K562 (cell line): ENCODE results near the gene GLI3. TPM values are rescaled to one million over a fixed set of nuclear protein-coding genes. Genes with fewer than 3 reads are reported as not detected.

Source experiments
- ATAC-seq: fragments of 200-7000 bp; cut with Tn5 transposase; 3 replicates; pipeline ENCODE4 v1.9.1; 2020; ENCODE audit warnings: moderate library complexity
- BruUV-seq: library from RNA; stranded (reverse); fragments of 400-500 nt; replicated peaks from 2 replicates; lab custom pipeline; 2021; lab: Mats Ljungman, UMichigan
- CTCF ChIA-PET: fragments of 300-600 bp; formaldehyde crosslinking; extraction: SDS; loops from one replicate; lab custom pipeline; 2021; ENCODE audit warnings: low intra/inter-chr PET ratio; lab: Yijun Ruan, JAX
- POLR2A ChIA-PET: fragments of 300-600, 350-650 bp; sonication (Branson Sonifier 250); formaldehyde crosslinking; extraction: SDS; loops from one replicate; lab custom pipeline; 2021; ENCODE audit warnings: antibody characterized with exemption, inconsistent platforms; lab: Yijun Ruan, JAX
- DNase-seq, 4 experiments: peaks; one replicate each; pipeline versions ENCODE4 v3.0.0 to v3.0.0-alpha.2; 2011 to 2018; ENCODE audit warnings: low spot score in 3 of 4, mixed read lengths in 3 of 4; ENCODE audit errors: extremely low read depth in 1 of 4
- FAIRE-seq: peaks from 2 replicates; lab custom pipeline; 2011; peaks lifted over from hg19 to GRCh38; lab: Jason Lieb, UNC
- H2AFZ ChIP-seq: 2 replicates; pipeline ENCODE4 v1.6.0; 2011; ENCODE audit warnings: low read depth, low read length, control low read depth, inconsistent platforms
- H3K27ac ChIP-seq: fragments of 200-600 bp; 3 replicates; pipeline ENCODE4 v1.8.0; 2011; ENCODE audit warnings: low read depth, mild to moderate bottlenecking, control low read depth, inconsistent platforms, low read length, moderate library complexity, mixed read lengths; ENCODE audit errors: extremely low read depth
- H3K27me3 ChIP-seq, 2 experiments: fragments of 300-600 bp in 1 of 2; 2 replicates in 1 of 2; 3 replicates in 1 of 2; pipeline versions ENCODE4 v1.6.0 to v1.8.0; 2011; ENCODE audit warnings: inconsistent platforms in 2 of 2, low read length in 2 of 2, mild to moderate bottlenecking in 1 of 2, mixed read lengths in 1 of 2, moderate library complexity in 1 of 2; ENCODE audit not compliant: control insufficient read depth in 2 of 2, insufficient read depth in 2 of 2
- H3K36me3 ChIP-seq: fragments of 300-600 bp; 3 replicates; pipeline ENCODE4 v1.8.0; 2011; ENCODE audit warnings: mild to moderate bottlenecking, low read length, inconsistent platforms; ENCODE audit not compliant: control insufficient read depth, insufficient read depth
- H3K4me1 ChIP-seq, 2 experiments: fragments of 200-600 bp in 1 of 2; replicated peaks in 1 of 2; 2 replicates in 1 of 2; 3 replicates in 1 of 2; pipeline versions ENCODE4 v1.5.1 to v1.8.0; 2011; ENCODE audit warnings: inconsistent platforms in 2 of 2, low read length in 2 of 2, mild to moderate bottlenecking in 1 of 2, mixed read lengths in 1 of 2, moderate library complexity in 1 of 2; ENCODE audit not compliant: control insufficient read depth in 2 of 2, insufficient read depth in 2 of 2
- H3K4me2 ChIP-seq: 2 replicates; pipeline ENCODE4 v1.6.1; 2011; ENCODE audit warnings: low read length, control low read depth, inconsistent platforms, mixed read lengths; ENCODE audit not compliant: insufficient read depth
- H3K4me3 ChIP-seq: fragments of 200-600 bp; sonication (generic), shearing (Covaris generic); 2 replicates; pipeline ENCODE4 v1.5.1; 2016; ENCODE audit warnings: control low read depth, inconsistent platforms
- H3K79me2 ChIP-seq: fragments of 200-600 bp; 3 replicates; pipeline ENCODE4 v1.8.0; 2011; ENCODE audit warnings: low read length, inconsistent platforms; ENCODE audit not compliant: control insufficient read depth, insufficient read depth
- H3K9ac ChIP-seq, 2 experiments: 2 replicates each; pipeline versions ENCODE4 v1.6.0 to v1.6.1; 2011; ENCODE audit warnings: low read depth in 2 of 2, low read length in 2 of 2, control low read depth in 1 of 2, inconsistent platforms in 1 of 2, mild to moderate bottlenecking in 1 of 2, mixed read lengths in 1 of 2; ENCODE audit not compliant: insufficient read depth in 1 of 2
- H3K9me1 ChIP-seq: one replicate; pipeline ENCODE4 v1.6.0; 2011; ENCODE audit warnings: inconsistent platforms, mild to moderate bottlenecking, low read length, moderate library complexity; ENCODE audit not compliant: control insufficient read depth, insufficient read depth
- H3K9me3 ChIP-seq: replicated peaks from 2 replicates; pipeline ENCODE4 v1.5.1; 2011; ENCODE audit warnings: low read depth, low read length, inconsistent platforms; ENCODE audit not compliant: control insufficient read depth, insufficient read depth
- H4K20me1 ChIP-seq: replicated peaks from 2 replicates; pipeline ENCODE4 v1.6.1; 2011; ENCODE audit warnings: low read length, inconsistent platforms, mixed read lengths; ENCODE audit not compliant: control insufficient read depth, insufficient read depth
- CCAR2 ChIP-seq: fragments of 200-400 bp; formaldehyde crosslinking; IDR thresholded peaks from 2 replicates; pipeline ENCODE4 v1.6.1; 2017; ENCODE audit warnings: mild to moderate bottlenecking, low read depth, low read length
- COPS2 ChIP-seq: fragments of 450-650 bp; conservative IDR thresholded peaks from 2 replicates; pipeline ENCODE4 v1.6.1; 2016; ENCODE audit warnings: mild to moderate bottlenecking, moderate library complexity
- CREB3L1 ChIP-seq: fragments of 450-650 bp; IDR thresholded peaks from 2 replicates; pipeline ENCODE4 v1.6.1; 2014; ENCODE audit warnings: low read depth, mild to moderate bottlenecking, moderate library complexity, borderline replicate concordance
- DEAF1 ChIP-seq: fragments of 450-650 bp; formaldehyde crosslinking; IDR thresholded peaks from 2 replicates; pipeline ENCODE4 v1.4.0; 2020; ENCODE audit warnings: mild to moderate bottlenecking, moderate library complexity
- ELF2 ChIP-seq: fragments of 250-450 bp; sonication (Bioruptor Pico); IDR thresholded peaks from 2 replicates; pipeline ENCODE4 v1.5.0; 2021; ENCODE audit warnings: mild to moderate bottlenecking
- HDAC2 ChIP-seq: fragments of 450-650 bp; IDR thresholded peaks from 2 replicates; pipeline ENCODE4 v1.6.1; 2016; ENCODE audit warnings: mild to moderate bottlenecking
- PRPF4 ChIP-seq: fragments of 200-400 bp; formaldehyde crosslinking; IDR thresholded peaks from one replicate; pipeline ENCODE4 v1.6.1; 2017; ENCODE audit warnings: low read length, low read depth, mild to moderate bottlenecking; ENCODE audit not compliant: insufficient read depth, poor library complexity, severe bottlenecking
- SMARCE1 ChIP-seq: fragments of 450-650 bp; IDR thresholded peaks from 2 replicates; pipeline ENCODE4 v1.7.1; 2016; ENCODE audit warnings: mild to moderate bottlenecking
- ZNF699 ChIP-seq: fragments of 250-450 bp; sonication (Bioruptor Pico); IDR thresholded peaks from 2 replicates; pipeline ENCODE4 v1.8.0; 2021; ENCODE audit warnings: mild to moderate bottlenecking, moderate library complexity; ENCODE audit not compliant: insufficient replicate concordance
- whole genome bisulfite sequencing: fragments of 100-300 bp; shearing (Covaris generic); methylation state at CpG from one replicate; pipeline ENCODE4 v1.1.6; 2016; ENCODE audit warnings: low coverage, mixed read lengths; ENCODE audit not compliant: insufficient coverage; ENCODE audit errors: missing lambda C conversion rate; 5-methylcytosine and 5-hydroxymethylcytosine counted together
- in situ Hi-C: fragments of 300-500 bp; cut with MboI; formaldehyde crosslinking; loops from 4 replicates; pipeline ENCODE4 v1.15.0; 2018; ENCODE audit warnings: inconsistent platforms, mixed read lengths
- intact Hi-C: fragments of 100-400 bp; cut with micrococcal nuclease; formaldehyde crosslinking; loops from 2 replicates; pipeline ENCODE4 v1.14.2; 2022
- polyA plus RNA-seq, 8 experiments: library from polyadenylated mRNA; depleted of rRNA in 4 of 8; stranded (reverse) in 5 of 8; unstranded in 3 of 8; fragments of >200 nt; fragmentation: Nextera tagmentation in 2 of 8; fragmentation: Illumina TruSeq in 1 of 8; extraction: Ambion mirVana in 2 of 8; extraction: Trizol in 1 of 8; gene quantifications; 2 replicates each; pipeline versions ENCODE4 v1.2.1 to v1.2.3, GENCODE V29; 2011 to 2014; ENCODE audit warnings: inconsistent platforms in 1 of 8, missing spikeins in 1 of 8
- total RNA-seq, 7 experiments: library from RNA; depleted of rRNA in 6 of 7; stranded (reverse); fragments of >200 nt in 6 of 7; fragmentation: Illumina TruSeq in 2 of 7; extraction: Trizol in 2 of 7; gene quantifications; 2 replicates each; pipeline versions ENCODE4 v1.2.1 to v1.2.3, GENCODE V29; 2011 to 2021; ENCODE audit warnings: low replicate concordance in 1 of 7

The GLI3 gene
- total and polyA plus RNA-seq, 9 of the 15 experiments (the other 6 are each of a cell fraction or from before 2014, with no cell fraction given) = 0.01 to 0.18 (median 0.07) TPM; not detected in 6

DNA sequence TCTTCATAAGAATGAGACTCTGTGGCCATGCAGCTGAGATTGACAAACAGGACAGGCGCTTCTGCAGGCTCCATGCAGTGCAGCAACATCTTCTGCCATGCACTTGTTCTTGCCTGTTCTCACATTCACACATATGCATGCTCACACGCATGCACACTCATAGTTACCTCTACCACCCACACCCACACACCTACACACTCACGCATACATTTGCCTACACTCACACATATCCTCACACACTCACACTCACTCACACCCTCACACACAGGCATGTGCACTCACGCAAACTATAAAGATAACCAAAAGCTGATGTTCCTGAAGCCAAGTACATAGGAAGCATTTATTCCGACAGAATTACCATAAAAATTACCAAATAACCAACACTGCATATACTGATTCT lies 15.7 kb downstream of the GLI3 start (continued):
- TF ChIP-seq SMARCE1 (no peak), DEAF1 (CRISPR knock-in tag) (no peak), HDAC2 (no peak)

DNA sequence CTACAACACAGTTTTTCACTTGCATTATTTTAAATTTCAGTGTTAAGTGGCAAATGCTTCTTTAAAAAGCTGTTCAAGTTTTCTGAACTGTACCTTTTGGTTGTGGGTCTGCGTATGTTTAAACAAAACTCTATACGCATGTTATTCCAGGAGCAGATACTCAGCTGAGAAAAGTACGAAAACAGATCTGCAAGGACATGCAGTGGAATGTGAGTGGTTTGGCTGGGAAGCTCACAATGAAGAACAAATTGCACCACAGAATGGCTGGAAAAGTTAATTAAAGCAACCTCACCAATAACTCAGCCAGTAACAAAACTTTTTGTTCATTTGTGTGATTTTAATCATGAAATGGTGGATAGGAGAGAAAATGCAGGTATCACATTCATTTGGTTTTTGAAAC lies 17.6 kb downstream of the GLI3 start:
- H4K20me1 ChIP-seq = no peaks in the 10 kb centered on the region
- H3K9ac ChIP-seq = no peak overlapping the region
- intact Hi-C loops (no loop called here), in situ Hi-C loops (no loop called here)
- no peaks in the 10 kb centered on the region for H3K9me3 ChIP-seq
- POLR2A ChIA-PET = no interaction called here
- H2AFZ ChIP-seq = no peak overlapping the region
- H3K27me3 ChIP-seq = peaks cover 4 to 8% of the 10 kb centered on the region in 2 experiments; a peak in 1 of 5 replicates
- no peaks in the 10 kb centered on the region for H3K9me1 ChIP-seq
- H3K4me1 ChIP-seq = no peaks in the 10 kb centered on the region
- H3K4me2 ChIP-seq = no peak overlapping the region
- H3K27ac ChIP-seq = no peak overlapping the region
- H3K79me2 ChIP-seq = no peaks in the 10 kb centered on the region
- WGBS = 2% methylated on average over 3 of the region's 3 CpGs
- H3K4me3 ChIP-seq = no peak overlapping the region
- BruUV-seq = no TSS peak
- CTCF ChIA-PET = no interaction called here
- ATAC-seq = no peak
- TF ChIP-seq CREB3L1 (no peak), COPS2 (no peak), CCAR2 (no peak), ELF2 (CRISPR knock-in tag) (no peak), PRPF4 (no peak), ZNF699 (CRISPR knock-in tag) (no peak)
- TF ChIP-seq, all 486 proteins: peak for 0
- DNase-seq = no peak
- FAIRE-seq = no peak
- H3K36me3 ChIP-seq = no peaks in the 10 kb centered on the region
